AG08396 (cell line): ENCODE results near the gene TRIM25.

Source experiments
- DNase-seq: peaks from one replicate; pipeline ENCODE4 v3.0.0; 2012; ENCODE audit warnings: low spot score, mixed read lengths

TRIM25 gene

GRCh38 chr17:56926704-56927103 lies 12.9 kb upstream of the TRIM25 start:
- no peak for DNase-seq

GRCh38 chr17:56926270-56926669 lies 12.4 kb upstream of the TRIM25 start:
- DNase-seq: no peak

- no peak for DNase-seq
Observed at GRCh38 chr17:56925088-56925487, 11.2 kb upstream of the TRIM25 start.

- DNase-seq: no peak
Observed at GRCh38 chr17:56919717-56920116, 5.9 kb upstream of the TRIM25 start.

GRCh38 chr17:56918916-56919315 lies 5.1 kb upstream of the TRIM25 start:
- no peak for DNase-seq

- DNase-seq: no peak
Observed at GRCh38 chr17:56917559-56918296, 3.9 kb upstream of the TRIM25 start.

GRCh38 chr17:56914581-56915273 lies 878 bp upstream of the TRIM25 start:
- DNase-seq: no peak

GRCh38 chr17:56913353-56913866 lies 439 bp downstream of the TRIM25 start:
- DNase-seq: no peak

GRCh38 chr17:56913000-56913311 lies 893 bp downstream of the TRIM25 start:
- DNase-seq: no peak

- DNase-seq: no peak
Observed at GRCh38 chr17:56912105-56912999, 1.5 kb downstream of the TRIM25 start.

GRCh38 chr17:56910509-56911235 lies 3.2 kb downstream of the TRIM25 start:
- no peak for DNase-seq

- DNase-seq: no peak
Observed at GRCh38 chr17:56909742-56910508, 3.9 kb downstream of the TRIM25 start.

GRCh38 chr17:56908001-56908542 lies 5.8 kb downstream of the TRIM25 start:
- no peak for DNase-seq

- no peak for DNase-seq
Observed at GRCh38 chr17:56903560-56903959, 10.3 kb downstream of the TRIM25 start.

GRCh38 chr17:56902348-56902747 lies 11.5 kb downstream of the TRIM25 start:
- peak; percentile 68 for DNase-seq

- no peak for DNase-seq
Observed at GRCh38 chr17:56899403-56899802, 14.4 kb downstream of the TRIM25 start.

GRCh38 chr17:56898874-56899273 lies 15.0 kb downstream of the TRIM25 start:
- no peak for DNase-seq

GRCh38 chr17:56897646-56898424 lies 16.0 kb downstream of the TRIM25 start:
- no peak for DNase-seq

GRCh38 chr17:56896968-56897359 lies 16.9 kb downstream of the TRIM25 start:
- no peak for DNase-seq
